ENCODE measurements around the gene JAM3.

JAM3 gene

GRCh38 chr11:134038897-134039470 is 29.9 kb upstream of the JAM3 start:
- H3K4me3 ChIP-seq (ENCODE audit: severe bottlenecking): no peak overlapping the region
- H3K27ac ChIP-seq (ENCODE audit: poor library complexity, severe bottlenecking): no peak overlapping the region
- no peak for TF ChIP-seq CTCF (IDR thresholded peaks at IDR 0.05; ENCODE audit: poor library complexity, severe bottlenecking)
- no peaks in the 10 kb centered on the region for H3K36me3 ChIP-seq (ENCODE audit: low read depth)
- no peak for ATAC-seq (ENCODE audit: low read depth)
- H3K27me3 ChIP-seq (ENCODE audit: insufficient read depth, poor library complexity, severe bottlenecking): no peaks in the 10 kb centered on the region
- H3K4me1 ChIP-seq (ENCODE audit: insufficient read depth, poor library complexity, severe bottlenecking): peaks cover 29% of the 10 kb centered on the region
- DNase-seq (ENCODE audit: low spot score): no peak
- no peaks in the 10 kb centered on the region for H3K9me3 ChIP-seq (ENCODE audit: severe bottlenecking)

- no peaks in the 10 kb centered on the region for H3K9me3 ChIP-seq (ENCODE audit: severe bottlenecking)
- no peak overlapping the region for H3K4me3 ChIP-seq (ENCODE audit: severe bottlenecking)
- peaks cover 20% of the 10 kb centered on the region for H3K4me1 ChIP-seq (ENCODE audit: insufficient read depth, poor library complexity, severe bottlenecking)
- ATAC-seq (ENCODE audit: low read depth): no peak
- no peaks in the 10 kb centered on the region for H3K27me3 ChIP-seq (ENCODE audit: insufficient read depth, poor library complexity, severe bottlenecking)
- TF ChIP-seq CTCF (IDR thresholded peaks at IDR 0.05; ENCODE audit: poor library complexity, severe bottlenecking): no peak
- no peak for DNase-seq (ENCODE audit: low spot score)
- no peaks in the 10 kb centered on the region for H3K36me3 ChIP-seq (ENCODE audit: low read depth)
- H3K27ac ChIP-seq (ENCODE audit: poor library complexity, severe bottlenecking): no peak overlapping the region
Measured at GRCh38 chr11:134039726-134040385, 29.0 kb upstream of the JAM3 start.

DNA sequence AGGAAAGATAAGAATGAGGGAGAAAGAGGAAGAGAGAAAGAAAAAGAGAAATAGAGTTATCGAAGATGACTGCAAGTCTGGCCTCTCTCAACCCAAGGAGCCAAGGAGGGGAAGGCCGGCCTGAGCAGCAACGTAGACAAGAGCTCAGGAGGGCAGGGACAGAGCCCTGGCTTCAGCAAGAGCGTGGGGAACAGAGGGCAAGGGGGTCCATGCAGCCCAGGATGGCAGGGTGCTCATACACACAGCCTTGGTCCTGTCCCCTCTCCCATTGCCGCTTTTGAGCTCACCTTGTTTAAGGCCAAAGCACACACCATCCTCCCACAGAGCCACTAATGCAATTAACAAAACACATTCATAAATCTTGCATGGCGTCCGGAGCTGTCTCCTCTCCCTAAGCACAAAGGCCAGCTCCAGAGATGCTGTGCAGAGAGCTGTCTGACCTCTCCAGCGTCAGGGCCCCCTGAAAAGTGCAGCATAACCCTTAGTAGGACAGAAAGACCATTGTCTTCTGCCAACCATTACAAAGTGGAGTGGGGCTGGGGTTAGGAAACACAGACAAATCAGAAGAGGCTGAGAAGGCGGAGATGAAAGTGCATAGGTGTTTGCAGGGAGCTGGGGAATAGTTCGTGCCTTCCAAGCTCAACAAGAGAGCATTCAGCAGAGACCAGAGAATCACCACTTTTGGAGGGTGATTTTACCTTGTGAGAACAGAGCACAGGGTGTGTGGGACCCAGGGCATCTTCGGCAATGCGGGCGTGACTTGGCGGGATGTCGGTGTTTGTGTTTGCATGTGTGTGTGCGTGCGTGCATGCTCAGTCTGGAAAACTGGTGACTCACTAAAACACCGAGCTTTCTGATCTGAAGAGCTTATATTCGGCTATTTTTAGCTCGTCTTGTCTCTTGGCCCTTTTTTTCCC is 28.2 kb upstream of the JAM3 start:
- no peaks in the 10 kb centered on the region for H3K9me3 ChIP-seq (ENCODE audit: severe bottlenecking)
- no peak overlapping the region for H3K4me3 ChIP-seq (ENCODE audit: severe bottlenecking)
- no peaks in the 10 kb centered on the region for H3K27me3 ChIP-seq (ENCODE audit: insufficient read depth, poor library complexity, severe bottlenecking)
- DNase-seq (ENCODE audit: low spot score) (no peak), ATAC-seq (ENCODE audit: low read depth) (0 out of 3 replicates have a peak, but pooled peaks have one; percentile 11)
- peaks cover 12% of the 10 kb centered on the region for H3K4me1 ChIP-seq (ENCODE audit: insufficient read depth, poor library complexity, severe bottlenecking)
- TF ChIP-seq CTCF (IDR thresholded peaks at IDR 0.05; ENCODE audit: poor library complexity, severe bottlenecking): no peak
- H3K27ac ChIP-seq (ENCODE audit: poor library complexity, severe bottlenecking): no peak overlapping the region
- no peaks in the 10 kb centered on the region for H3K36me3 ChIP-seq (ENCODE audit: low read depth)

GRCh38 chr11:134041349-134041748 is 27.5 kb upstream of the JAM3 start:
- H3K27me3 ChIP-seq (ENCODE audit: insufficient read depth, poor library complexity, severe bottlenecking): no peaks in the 10 kb centered on the region
- H3K4me1 ChIP-seq (ENCODE audit: insufficient read depth, poor library complexity, severe bottlenecking): peaks cover 12% of the 10 kb centered on the region
- no peaks in the 10 kb centered on the region for H3K9me3 ChIP-seq (ENCODE audit: severe bottlenecking)
- ATAC-seq (ENCODE audit: low read depth) (no peak), DNase-seq (ENCODE audit: low spot score) (no peak)
- TF ChIP-seq CTCF (IDR thresholded peaks at IDR 0.05; ENCODE audit: poor library complexity, severe bottlenecking): no peak
- H3K4me3 ChIP-seq (ENCODE audit: severe bottlenecking): no peak overlapping the region
- H3K36me3 ChIP-seq (ENCODE audit: low read depth): no peaks in the 10 kb centered on the region
- no peak overlapping the region for H3K27ac ChIP-seq (ENCODE audit: poor library complexity, severe bottlenecking)
